Stomach (tissue), 4 donors: ENCODE measurements around the gene BCKDK.

Experiments
- EP300 ChIP-seq: sonication (generic); formaldehyde crosslinking; IDR thresholded peaks from one replicate; pipeline ENCODE4 v1.6.1; 2017; ENCODE audit warnings: antibody characterized with exemption
- POLR2A ChIP-seq, 4 donors: fragments of 450-650 bp; IDR thresholded peaks; one replicate each; pipeline ENCODE4 v1.6.1; 2016; ENCODE audit warnings: antibody characterized with exemption in 4 of 4, control low read depth in 2 of 4, mild to moderate bottlenecking in 1 of 4, moderate library complexity in 1 of 4
- POLR2AphosphoS5 ChIP-seq, 3 donors: sonication (generic); formaldehyde crosslinking; IDR thresholded peaks; one replicate each; pipeline ENCODE4 v1.6.1; 2016; ENCODE audit warnings: antibody characterized with exemption in 3 of 3
- TF ChIP-seq, protein P1 (sequence below), 7 experiments: fragments of 450-650 bp in 4 of 7; fragments of 200-600 bp in 3 of 7; sonication (generic) in 3 of 7; IDR thresholded peaks; one replicate each; pipeline ENCODE4 v1.5.1; 2016 to 2019; ENCODE audit warnings: antibody characterized with exemption in 7 of 7, control low read depth in 2 of 7, mild to moderate bottlenecking in 1 of 7

DNA sequence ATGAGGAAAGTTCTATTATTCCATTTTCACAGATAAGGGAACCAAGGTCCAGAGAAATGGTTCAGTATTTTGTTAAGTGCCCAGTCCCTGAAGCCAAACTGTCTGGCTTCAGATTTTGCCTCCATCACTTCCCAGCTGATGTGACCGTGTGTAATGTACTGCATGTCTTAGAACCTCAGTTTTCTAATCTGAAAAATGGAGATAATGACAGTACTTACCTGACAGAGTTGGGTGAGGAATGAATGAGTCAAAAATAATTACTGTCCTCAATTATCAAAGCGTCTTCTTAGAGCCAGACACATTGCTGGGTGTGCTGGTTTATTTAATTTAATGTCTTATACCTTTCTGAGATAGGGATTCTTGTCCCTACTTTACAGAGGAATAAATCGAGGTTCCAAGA, 40.8 kb upstream of the BCKDK start:
- TF ChIP-seq EP300 (no peak), POLR2A (IDR thresholded peaks at IDR 0.05) (no peak), POLR2AphosphoS5 (IDR thresholded peaks at IDR 0.05) (no peak)
- TF ChIP-seq, protein P1, sequence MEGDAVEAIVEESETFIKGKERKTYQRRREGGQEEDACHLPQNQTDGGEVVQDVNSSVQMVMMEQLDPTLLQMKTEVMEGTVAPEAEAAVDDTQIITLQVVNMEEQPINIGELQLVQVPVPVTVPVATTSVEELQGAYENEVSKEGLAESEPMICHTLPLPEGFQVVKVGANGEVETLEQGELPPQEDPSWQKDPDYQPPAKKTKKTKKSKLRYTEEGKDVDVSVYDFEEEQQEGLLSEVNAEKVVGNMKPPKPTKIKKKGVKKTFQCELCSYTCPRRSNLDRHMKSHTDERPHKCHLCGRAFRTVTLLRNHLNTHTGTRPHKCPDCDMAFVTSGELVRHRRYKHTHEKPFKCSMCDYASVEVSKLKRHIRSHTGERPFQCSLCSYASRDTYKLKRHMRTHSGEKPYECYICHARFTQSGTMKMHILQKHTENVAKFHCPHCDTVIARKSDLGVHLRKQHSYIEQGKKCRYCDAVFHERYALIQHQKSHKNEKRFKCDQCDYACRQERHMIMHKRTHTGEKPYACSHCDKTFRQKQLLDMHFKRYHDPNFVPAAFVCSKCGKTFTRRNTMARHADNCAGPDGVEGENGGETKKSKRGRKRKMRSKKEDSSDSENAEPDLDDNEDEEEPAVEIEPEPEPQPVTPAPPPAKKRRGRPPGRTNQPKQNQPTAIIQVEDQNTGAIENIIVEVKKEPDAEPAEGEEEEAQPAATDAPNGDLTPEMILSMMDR (IDR thresholded peaks at IDR 0.05): no peak
